Astrocyte of the cerebellum (primary cell): ENCODE results near the gene KEL.

ENCODE experiments used
- DNase-seq: peaks from one replicate; pipeline ENCODE4 v3.0.0-alpha.2; 2011; ENCODE audit warnings: low read depth
- H3K4me3 ChIP-seq: 2 replicates; pipeline ENCODE4 v1.5.1; 2011; ENCODE audit warnings: mild to moderate bottlenecking, low read depth, low read length, moderate library complexity
- CTCF ChIP-seq: IDR thresholded peaks from 2 replicates; pipeline ENCODE4 v1.5.1; 2012; ENCODE audit warnings: low read length, low read depth, moderate library complexity, mild to moderate bottlenecking; ENCODE audit errors: missing control alignments
- in situ Hi-C: cut with HindIII; loops from 2 replicates; pipeline ENCODE4 v1.10.0; 2017; ENCODE audit warnings: low sequenced_read_pairs

KEL gene

GRCh38 chr7:142954680-142955268, 7.4 kb downstream of the KEL start:
- DNase-seq = no peak
- TF ChIP-seq CTCF = no peak
- in situ Hi-C loops = no loop called here
- no peak overlapping the region for H3K4me3 ChIP-seq

GRCh38 chr7:142950235-142950634, 11.9 kb downstream of the KEL start:
- DNase-seq = no peak
- no peak overlapping the region for H3K4me3 ChIP-seq
- in situ Hi-C loops = no loop called here
- no peak for TF ChIP-seq CTCF

GRCh38 chr7:142948603-142949002, 13.6 kb downstream of the KEL start:
- in situ Hi-C loops = no loop called here
- no peak overlapping the region for H3K4me3 ChIP-seq
- DNase-seq = no peak
- no peak for TF ChIP-seq CTCF

- no peak overlapping the region for H3K4me3 ChIP-seq
- in situ Hi-C loops = no loop called here
- no peak for DNase-seq
- TF ChIP-seq CTCF = no peak
Observed at GRCh38 chr7:142945001-142945400, 17.2 kb downstream of the KEL start.

- no peak overlapping the region for H3K4me3 ChIP-seq
- no peak for TF ChIP-seq CTCF
- in situ Hi-C loops = no loop called here
- DNase-seq = no peak
Observed at GRCh38 chr7:142943706-142944268, 18.4 kb downstream of the KEL start.

GRCh38 chr7:142942746-142943145, 19.4 kb downstream of the KEL start:
- no peak for DNase-seq
- H3K4me3 ChIP-seq = no peak overlapping the region
- no peak for TF ChIP-seq CTCF
- in situ Hi-C loops = no loop called here

- no peak for DNase-seq
- in situ Hi-C loops = no loop called here
- TF ChIP-seq CTCF = no peak
- H3K4me3 ChIP-seq = no peak overlapping the region
Observed at GRCh38 chr7:142941541-142941940, 20.6 kb downstream of the KEL start.
